B cell (primary cell): ENCODE results near the gene NEUROD1. TPM values are rescaled to one million over a fixed set of nuclear protein-coding genes. Genes with fewer than 3 reads are reported as not detected.

Experiments
- ATAC-seq: fragments of 200-7000 bp; cut with Tn5 transposase; one replicate; pipeline ENCODE4 v1.10.0; 2021; ENCODE audit warnings: low read depth, mild to moderate bottlenecking, moderate number of reproducible peaks, moderate library complexity
- CTCF ChIA-PET: fragments of 350-600 bp; sonication (Branson Sonifier 250); formaldehyde crosslinking; loops from one replicate; lab custom pipeline; 2021; ENCODE audit warnings: antibody characterized with exemption, inconsistent platforms; lab: Charles Lee
- POLR2A ChIA-PET: fragments of 350-600 bp; sonication (Branson Sonifier 250); formaldehyde crosslinking; loops from one replicate; lab custom pipeline; 2021; ENCODE audit warnings: antibody characterized with exemption; lab: Charles Lee
- DNase-seq: peaks from one replicate; pipeline ENCODE4 v3.0.0; 2013
- H2AFZ ChIP-seq: 2 replicates; pipeline ENCODE4 v1.6.1; 2012; ENCODE audit warnings: mild to moderate bottlenecking, low read depth, low read length; ENCODE audit not compliant: insufficient read depth, poor library complexity, severe bottlenecking
- H3K27ac ChIP-seq, 2 donors: 1 replicate in 1 of 2; 2 replicates in 1 of 2; pipeline ENCODE4 v1.5.1; 2012 to 2013; ENCODE audit warnings: low read length in 2 of 2, mild to moderate bottlenecking in 2 of 2, moderate library complexity in 1 of 2
- H3K27me3 ChIP-seq, 4 experiments: fragments of 200-600 bp in 1 of 4; sonication (generic) in 1 of 4; replicated peaks in 1 of 4; 1 replicate in 2 of 4; 2 replicates in 2 of 4; pipeline versions ENCODE4 v1.6.1 to v1.7.0; 2013 to 2016; ENCODE audit warnings: low read length in 3 of 4, mild to moderate bottlenecking in 2 of 4, mixed read lengths in 1 of 4, moderate library complexity in 1 of 4; ENCODE audit not compliant: insufficient read depth in 4 of 4, control insufficient read depth in 3 of 4; ENCODE audit errors: control extremely low read depth in 1 of 4
- H3K36me3 ChIP-seq, 2 experiments: replicated peaks in 1 of 2; 1 replicate in 1 of 2; 2 replicates in 1 of 2; pipeline versions ENCODE4 v1.6.1 to v1.7.1; 2013; ENCODE audit warnings: low read length in 1 of 2; ENCODE audit not compliant: insufficient read depth in 2 of 2, control insufficient read depth in 1 of 2; ENCODE audit errors: control extremely low read depth in 1 of 2, extremely low read depth in 1 of 2
- H3K4me1 ChIP-seq, 2 donors: fragments of 200-600 bp in 1 of 2; sonication (generic) in 1 of 2; 1 replicate in 1 of 2; 2 replicates in 1 of 2; pipeline versions ENCODE4 v1.5.1 to v1.6.1; 2013 to 2017; ENCODE audit warnings: low read length in 2 of 2; ENCODE audit not compliant: control insufficient read depth in 2 of 2, insufficient read depth in 2 of 2
- H3K4me2 ChIP-seq: replicated peaks from 2 replicates; pipeline ENCODE3; 2012; ENCODE audit warnings: mild to moderate bottlenecking, low read depth, low read length; ENCODE audit not compliant: poor library complexity, severe bottlenecking
- H3K4me3 ChIP-seq, 5 experiments: fragments of 200-600 bp in 1 of 5; sonication (generic) in 1 of 5; 1 replicate in 3 of 5; 2 replicates in 2 of 5; pipeline versions ENCODE4 v1.5.1 to v1.7.0; 2011 to 2016; ENCODE audit warnings: low read length in 4 of 5, mild to moderate bottlenecking in 4 of 5, low read depth in 2 of 5, control low read depth in 1 of 5, moderate library complexity in 1 of 5; ENCODE audit not compliant: insufficient read depth in 1 of 5; ENCODE audit errors: control extremely low read depth in 1 of 5, extremely low read depth in 1 of 5
- H3K79me2 ChIP-seq: fragments of 200-600 bp; sonication (generic); one replicate; pipeline ENCODE4 v1.6.0; 2016; ENCODE audit warnings: low read length; ENCODE audit not compliant: control insufficient read depth, insufficient read depth
- H3K9ac ChIP-seq: fragments of 200-600 bp; sonication (generic); 2 replicates; pipeline ENCODE4 v1.6.1; 2017; ENCODE audit warnings: mild to moderate bottlenecking, low read length, moderate library complexity
- H3K9me3 ChIP-seq, 3 donors: one replicate each; pipeline versions ENCODE4 v1.6.1 to v1.7.1; 2013; ENCODE audit warnings: low read length in 2 of 3; ENCODE audit not compliant: control insufficient read depth in 2 of 3, insufficient read depth in 1 of 3; ENCODE audit errors: control extremely low read depth in 1 of 3
- H4K20me1 ChIP-seq: 2 replicates; pipeline ENCODE4 v1.6.0; 2012; ENCODE audit warnings: mild to moderate bottlenecking, low read length; ENCODE audit not compliant: insufficient read depth, control insufficient read depth, poor library complexity, severe bottlenecking
- H3K27ac Mint-ChIP-seq: one replicate; pipeline ENCODE4 v1.8.0; 2021; ENCODE audit warnings: mixed read lengths
- H3K27me3 Mint-ChIP-seq: one replicate; pipeline ENCODE4 v1.8.0; 2021; ENCODE audit warnings: mixed read lengths
- H3K4me1 Mint-ChIP-seq: one replicate; pipeline ENCODE4 v1.8.0; 2021; ENCODE audit warnings: mixed read lengths
- H3K4me3 Mint-ChIP-seq: one replicate; pipeline ENCODE4 v1.8.0; 2021; ENCODE audit warnings: mixed read lengths
- H3K9me3 Mint-ChIP-seq: one replicate; pipeline ENCODE4 v1.8.0; 2022; ENCODE audit warnings: mixed read lengths; ENCODE audit not compliant: insufficient read depth
- EZH2 ChIP-seq: IDR thresholded peaks from 2 replicates; pipeline ENCODE4 v1.6.1; 2012; ENCODE audit warnings: borderline replicate concordance, low read depth, mild to moderate bottlenecking, moderate library complexity, low read length; ENCODE audit not compliant: insufficient read depth, poor library complexity, severe bottlenecking
- WGBS: methylation state at CpG from one replicate; pipeline ENCODE4 v1.1.5; 2013; ENCODE audit warnings: missing lambda C conversion rate; ENCODE audit not compliant: insufficient coverage; 5-methylcytosine and 5-hydroxymethylcytosine counted together
- intact Hi-C: fragments of 100-400 bp; cut with micrococcal nuclease; formaldehyde crosslinking; loops from one replicate; pipeline ENCODE4 v1.10.0; 2022
- polyA plus RNA-seq: library from polyadenylated mRNA; depleted of rRNA; stranded (reverse); fragments of >200 nt; gene quantifications from 2 replicates; pipeline ENCODE4 v1.2.3, GENCODE V29; 2012
- total RNA-seq, 2 donors: library from RNA; stranded (reverse); fragments of 120-200 nt in 1 of 2; gene quantifications; 1 replicate in 1 of 2; 2 replicates in 1 of 2; pipeline versions ENCODE4 v1.2.3 to v1.2.4, GENCODE V29; 2013 to 2022
- TF ChIP-seq, protein P1 (sequence below): fragments of 200-600 bp; IDR thresholded peaks from one replicate; pipeline ENCODE4 v1.8.0; 2022; ENCODE audit warnings: antibody characterized with exemption, mild to moderate bottlenecking

The NEUROD1 gene
- total and polyA plus RNA-seq, 2 donors (not counting 1 experiment from before 2014, with no cell fraction given): not detected

DNA sequence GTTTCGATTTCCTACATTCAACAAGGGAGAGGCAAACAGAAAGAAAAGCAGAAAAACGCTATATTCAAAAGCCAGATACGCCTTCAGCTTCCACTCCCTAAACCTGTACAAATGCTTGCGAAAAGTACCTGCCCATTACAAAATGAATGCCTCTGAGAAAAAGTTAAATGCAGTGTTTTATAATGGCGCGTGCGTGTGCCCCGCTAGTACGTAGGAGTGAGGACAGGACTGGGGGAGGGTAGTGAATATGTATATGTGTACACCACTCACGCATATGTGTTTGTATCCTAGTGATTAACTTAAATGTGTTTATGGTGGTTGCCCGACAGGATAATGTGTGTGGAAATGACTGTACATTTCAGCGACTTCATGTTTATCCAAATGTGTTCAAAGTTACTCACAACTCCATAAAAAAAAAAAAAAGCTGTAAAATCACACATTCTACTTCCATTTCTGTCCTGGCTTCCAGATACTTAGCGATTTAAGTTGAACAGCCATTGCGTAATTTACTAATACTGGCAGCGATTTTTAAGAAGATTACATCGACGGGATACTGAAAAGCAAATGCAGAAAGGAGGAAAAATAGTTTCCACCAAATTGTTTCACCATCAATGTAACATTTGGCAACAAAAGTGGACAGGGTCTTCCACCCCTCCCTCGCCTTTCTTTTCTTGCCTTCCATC, 1.3 kb downstream of the NEUROD1 start:
- peaks cover 1 to 55% (median 13%) of the 10 kb centered on the region in 3 donors for H3K9me3 ChIP-seq
- TF ChIP-seq EZH2: no peak
- TF ChIP-seq, protein P1, sequence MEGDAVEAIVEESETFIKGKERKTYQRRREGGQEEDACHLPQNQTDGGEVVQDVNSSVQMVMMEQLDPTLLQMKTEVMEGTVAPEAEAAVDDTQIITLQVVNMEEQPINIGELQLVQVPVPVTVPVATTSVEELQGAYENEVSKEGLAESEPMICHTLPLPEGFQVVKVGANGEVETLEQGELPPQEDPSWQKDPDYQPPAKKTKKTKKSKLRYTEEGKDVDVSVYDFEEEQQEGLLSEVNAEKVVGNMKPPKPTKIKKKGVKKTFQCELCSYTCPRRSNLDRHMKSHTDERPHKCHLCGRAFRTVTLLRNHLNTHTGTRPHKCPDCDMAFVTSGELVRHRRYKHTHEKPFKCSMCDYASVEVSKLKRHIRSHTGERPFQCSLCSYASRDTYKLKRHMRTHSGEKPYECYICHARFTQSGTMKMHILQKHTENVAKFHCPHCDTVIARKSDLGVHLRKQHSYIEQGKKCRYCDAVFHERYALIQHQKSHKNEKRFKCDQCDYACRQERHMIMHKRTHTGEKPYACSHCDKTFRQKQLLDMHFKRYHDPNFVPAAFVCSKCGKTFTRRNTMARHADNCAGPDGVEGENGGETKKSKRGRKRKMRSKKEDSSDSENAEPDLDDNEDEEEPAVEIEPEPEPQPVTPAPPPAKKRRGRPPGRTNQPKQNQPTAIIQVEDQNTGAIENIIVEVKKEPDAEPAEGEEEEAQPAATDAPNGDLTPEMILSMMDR: no peak
- H3K4me2 ChIP-seq: no peak overlapping the region
- H3K27ac ChIP-seq: no peak overlapping the region
- H4K20me1 ChIP-seq: no peaks in the 10 kb centered on the region
- no peak overlapping the region for H3K4me3 ChIP-seq
- 31% methylated on average over 12 of the region's 18 CpGs for WGBS
- Mint-ChIP-seq H3K27ac (no peak overlapping the region), H3K4me3 (no peak overlapping the region), H3K27me3 (peaks cover 62% of the 10 kb centered on the region), H3K9me3 (peaks cover 5% of the 10 kb centered on the region), H3K4me1 (peaks cover 48% of the 10 kb centered on the region)
- no peak overlapping the region for H3K9ac ChIP-seq
- peak; percentile 16 for DNase-seq
- H2AFZ ChIP-seq: no peak overlapping the region
- ChIA-PET CTCF (no interaction called here), POLR2A (no interaction called here)
- H3K36me3 ChIP-seq: no peaks in the 10 kb centered on the region
- ATAC-seq: no peak
- H3K79me2 ChIP-seq: no peaks in the 10 kb centered on the region
- peaks cover 38 to 63% of the 10 kb centered on the region in 2 donors for H3K4me1 ChIP-seq
- intact Hi-C loops: loop anchor here (5.0 kb wide), 1 partner anchor 213 kb away; the partner anchor contains the start of gene ITPRID2
- H3K27me3 ChIP-seq: peaks cover 2 to 68% (median 62%) of the 10 kb centered on the region in 4 experiments

DNA sequence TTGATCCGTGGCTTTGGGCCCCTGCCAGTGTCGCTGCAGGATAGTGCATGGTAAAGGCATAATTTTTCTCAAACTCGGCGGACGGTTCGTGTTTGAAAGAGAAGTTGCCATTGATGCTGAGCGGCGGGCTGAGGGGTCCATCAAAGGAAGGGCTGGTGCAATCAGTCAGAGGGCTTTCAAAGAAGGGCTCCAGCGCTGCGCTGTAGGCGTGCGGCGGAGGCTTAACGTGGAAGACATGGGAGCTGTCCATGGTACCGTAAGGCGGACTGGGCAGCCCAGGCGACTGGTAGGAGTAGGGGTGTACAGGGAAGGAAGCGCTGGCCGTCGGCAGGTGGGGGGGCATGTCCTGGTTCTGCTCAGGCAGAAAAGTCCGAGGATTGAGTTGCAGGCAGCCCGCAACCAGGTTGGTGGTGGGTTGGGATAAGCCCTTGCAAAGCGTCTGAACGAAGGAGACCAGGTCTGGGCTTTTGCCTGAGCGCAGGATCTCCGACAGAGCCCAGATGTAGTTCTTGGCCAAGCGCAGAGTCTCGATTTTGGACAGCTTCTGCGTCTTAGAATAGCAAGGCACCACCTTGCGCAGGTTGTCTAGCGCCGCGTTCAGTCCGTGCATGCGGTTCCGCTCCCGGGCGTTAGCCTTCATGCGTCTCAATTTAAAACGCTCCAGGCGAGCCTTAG, 2.3 kb downstream of the NEUROD1 start:
- intact Hi-C loops: loop anchor here (5.0 kb wide), 1 partner anchor 214 kb away; the partner anchor contains the start of gene ITPRID2
- Histone ChIP-seq H3K79me2 (no peaks in the 10 kb centered on the region), H4K20me1 (no peaks in the 10 kb centered on the region), H3K27me3 (peaks cover 2 to 61% (median 58%) of the 10 kb centered on the region in 4 experiments), H3K4me3 (no peak overlapping the region), H3K9me3 (peaks cover 1 to 47% (median 13%) of the 10 kb centered on the region in 3 donors), H2AFZ (no peak overlapping the region), H3K27ac (no peak overlapping the region), H3K4me2 (no peak overlapping the region), H3K9ac (no peak overlapping the region), H3K36me3 (no peaks in the 10 kb centered on the region), H3K4me1 (peaks cover 33 to 58% of the 10 kb centered on the region in 2 donors)
- peak; percentile 63 for DNase-seq
- CTCF ChIA-PET: no interaction called here
- Mint-ChIP-seq H3K4me3 (no peak overlapping the region), H3K27ac (peak overlapping the region; percentile 79), H3K4me1 (peaks cover 47% of the 10 kb centered on the region), H3K9me3 (peaks cover 5% of the 10 kb centered on the region), H3K27me3 (peaks cover 58% of the 10 kb centered on the region)
- no peak for TF ChIP-seq EZH2
- TF ChIP-seq, protein P1: no peak
- 20% methylated on average over 41 of the region's 41 CpGs for WGBS
- peak; percentile 50 for ATAC-seq
- POLR2A ChIA-PET: no interaction called here
